ENCODE results near the gene UMPS. TPM values are rescaled to one million over a fixed set of nuclear protein-coding genes. Genes with fewer than 3 reads are reported as not detected.

The UMPS gene
- total RNA-seq, 1 experiment from 2014 or later: 61.8 TPM

DNA sequence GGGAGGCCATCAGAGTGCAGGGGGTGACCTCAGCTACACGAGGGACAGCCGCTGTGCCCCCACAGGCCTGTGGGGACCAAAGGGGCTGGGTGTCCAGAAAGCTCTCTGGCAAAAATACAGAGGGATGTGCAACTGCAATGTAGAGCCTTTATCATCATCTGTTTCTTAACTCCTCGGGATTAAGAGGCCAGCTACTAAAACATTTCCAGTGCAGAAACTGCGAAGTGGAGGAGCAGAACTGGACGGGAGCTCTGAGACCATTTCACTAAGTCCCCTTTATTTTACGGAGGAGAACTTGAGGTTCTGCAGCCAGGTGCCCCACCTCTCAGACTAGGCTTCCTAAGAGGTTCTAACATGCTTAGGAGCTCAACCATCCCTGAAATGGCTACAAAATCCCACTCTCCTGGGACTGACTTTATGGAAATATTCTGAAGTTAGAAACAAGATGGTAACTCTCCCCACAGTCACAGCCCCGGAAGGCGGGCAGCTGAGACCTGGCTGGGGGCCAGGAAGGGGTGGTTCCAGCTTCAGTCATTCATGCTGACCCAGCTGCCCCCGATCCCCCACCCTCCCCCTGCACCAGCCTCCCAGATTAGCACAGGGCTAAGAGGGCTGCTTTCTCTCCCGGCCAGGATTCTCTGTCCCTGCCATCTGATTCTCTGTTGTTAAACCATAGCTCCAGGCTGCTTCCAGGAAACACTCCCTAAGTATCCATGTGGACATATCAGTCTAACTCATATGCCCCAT, 40.3 kb downstream of the UMPS start:
- Histone ChIP-seq H3F3A (ENCODE audit: insufficient read depth, low read depth) (no peaks in the 10 kb centered on the region), H3K36me3 (ENCODE audit: low read depth) (no peaks in the 10 kb centered on the region), H3K27ac (no peak overlapping the region), H3K4me3 (no peak overlapping the region), H3K27me3 (ENCODE audit: insufficient read depth, low read depth) (no peaks in the 10 kb centered on the region), H3K9me3 (ENCODE audit: insufficient read depth, low read depth) (no peaks in the 10 kb centered on the region), H4K20me1 (ENCODE audit: insufficient read depth) (no peaks in the 10 kb centered on the region), H3K79me2 (ENCODE audit: low read depth) (no peaks in the 10 kb centered on the region), H2AFZ (no peak overlapping the region), H3K4me2 (no peak overlapping the region), H3K4me1 (replicated peaks; ENCODE audit: insufficient read depth) (peaks cover 5% of the 10 kb centered on the region; the same call in 1 of the 2 replicates), H3K9me2 (ENCODE audit: insufficient read depth) (no peaks in the 10 kb centered on the region)
- CTCF ChIA-PET: interaction anchor here (0.6 kb wide), 1 partner anchor 129 kb away, joined by 5 read pairs; no protein-coding TSS in a partner anchor
- POLR2A ChIA-PET (ENCODE audit: unreplicated experiment): interaction anchor here (0.6 kb wide), 2 partner anchors 326 to 620 kb away, joined by 10 to 15 read pairs; no protein-coding TSS in a partner anchor
- BruUV-seq (replicated peaks): no TSS peak
- intact Hi-C loops (cut with micrococcal nuclease; ENCODE audit: unreplicated experiment): no loop called here
- TF ChIP-seq EZH2 (IDR thresholded peaks at IDR 0.05; ENCODE audit: low read depth) (no peak), CTCF (conservative IDR thresholded peaks at IDR 0.05) (no peak)
- no peak for DNase-seq

DNA sequence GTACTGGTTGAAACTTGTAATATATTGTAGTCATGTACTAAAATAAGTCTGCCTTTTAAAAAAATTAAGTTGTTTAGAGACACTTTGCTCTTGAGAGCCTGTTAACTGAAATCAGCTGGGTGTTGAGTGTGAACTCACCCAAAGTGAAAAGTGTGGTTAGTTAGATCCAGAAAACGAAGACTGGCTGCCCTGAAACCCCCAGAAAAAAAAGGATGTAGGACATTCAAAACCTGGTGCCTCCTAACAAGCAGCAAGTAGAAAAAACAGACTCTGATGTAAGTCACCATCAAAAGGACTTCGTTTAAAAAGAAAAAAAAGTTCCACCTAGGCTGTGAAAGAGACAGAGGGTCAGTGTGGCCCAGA, 40.8 kb downstream of the UMPS start:
- CTCF ChIA-PET: interaction anchor here (0.6 kb wide), 1 partner anchor 129 kb away, joined by 5 read pairs; no protein-coding TSS in a partner anchor
- H2AFZ ChIP-seq: no peak overlapping the region

More for the DNA sequence above, 40.8 kb downstream of the UMPS start:
- BruUV-seq (replicated peaks): no TSS peak
- Histone ChIP-seq H3K4me1 (replicated peaks; ENCODE audit: insufficient read depth) (peaks cover 5% of the 10 kb centered on the region; the same call in 1 of the 2 replicates), H3K79me2 (ENCODE audit: low read depth) (no peaks in the 10 kb centered on the region), H3K27ac (no peak overlapping the region), H3F3A (ENCODE audit: insufficient read depth, low read depth) (no peaks in the 10 kb centered on the region), H3K4me3 (no peak overlapping the region), H3K4me2 (no peak overlapping the region), H4K20me1 (ENCODE audit: insufficient read depth) (no peaks in the 10 kb centered on the region), H3K27me3 (ENCODE audit: insufficient read depth, low read depth) (no peaks in the 10 kb centered on the region), H3K9me2 (ENCODE audit: insufficient read depth) (no peaks in the 10 kb centered on the region), H3K9me3 (ENCODE audit: insufficient read depth, low read depth) (no peaks in the 10 kb centered on the region), H3K36me3 (ENCODE audit: low read depth) (no peaks in the 10 kb centered on the region)
- POLR2A ChIA-PET (ENCODE audit: unreplicated experiment): interaction anchor here (0.6 kb wide), 1 partner anchor 620 kb away, joined by 15 read pairs; no protein-coding TSS in a partner anchor
- intact Hi-C loops (cut with micrococcal nuclease; ENCODE audit: unreplicated experiment): no loop called here
- TF ChIP-seq EZH2 (IDR thresholded peaks at IDR 0.05; ENCODE audit: low read depth) (no peak), CTCF (conservative IDR thresholded peaks at IDR 0.05) (no peak)
- no peak for DNase-seq

All from PC-9 (cell line).